MV-4-11 (cell line): ENCODE data around the gene ZFP36.

ENCODE experiments used
- DNase-seq: peaks from one replicate; lab custom pipeline; 2025; lab: John Stamatoyannopoulos, UW

ZFP36 gene

DNA sequence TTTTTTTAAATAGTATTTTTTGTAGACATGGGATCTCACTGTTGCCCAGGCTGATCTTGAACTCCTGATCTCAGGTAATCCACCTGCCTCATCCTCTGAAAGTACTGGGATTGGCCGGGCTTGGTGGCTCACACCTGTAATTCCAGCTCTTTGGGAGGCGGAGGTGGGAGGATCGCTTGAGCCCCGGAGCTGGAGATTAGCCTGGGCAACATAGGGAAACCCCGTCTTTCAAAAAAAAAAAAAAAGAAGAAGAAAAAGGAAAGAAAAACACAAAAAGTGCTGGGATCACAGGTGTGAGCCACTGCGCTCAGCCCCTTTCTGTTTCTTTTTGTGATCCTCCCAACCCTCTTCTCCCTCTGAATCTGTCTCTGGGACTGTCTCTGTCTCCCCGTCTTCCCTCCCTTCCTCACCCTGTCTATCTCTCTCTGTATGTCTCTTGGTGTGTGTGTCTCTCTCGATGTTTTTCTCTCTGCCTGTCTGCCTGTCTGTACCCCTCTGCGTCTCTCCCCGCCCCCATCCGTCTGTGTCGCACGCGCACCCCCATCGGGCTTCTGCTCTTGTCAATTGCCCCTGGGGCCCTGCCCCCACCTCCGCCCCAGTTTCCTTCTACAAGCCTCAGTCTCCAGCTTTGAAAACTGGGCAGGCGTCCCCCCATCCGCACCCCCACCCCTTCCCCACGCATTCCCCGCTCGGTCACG, 540 bp upstream of the ZFP36 start:
- peak; percentile 75 for DNase-seq

DNA sequence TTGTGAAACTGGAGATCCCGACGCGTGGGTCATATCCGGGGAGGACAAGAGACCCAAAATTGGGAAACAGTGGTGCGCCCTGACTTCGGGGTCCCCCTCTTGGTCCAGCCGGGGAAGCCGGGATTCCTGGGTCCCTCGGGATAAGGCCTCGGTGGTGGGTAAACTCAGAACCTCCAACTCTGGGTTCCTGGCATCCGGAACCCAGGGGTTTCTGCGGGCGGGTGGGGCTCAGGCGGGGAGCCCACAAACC, 688 bp downstream of the ZFP36 start:
- no peak for DNase-seq

DNA sequence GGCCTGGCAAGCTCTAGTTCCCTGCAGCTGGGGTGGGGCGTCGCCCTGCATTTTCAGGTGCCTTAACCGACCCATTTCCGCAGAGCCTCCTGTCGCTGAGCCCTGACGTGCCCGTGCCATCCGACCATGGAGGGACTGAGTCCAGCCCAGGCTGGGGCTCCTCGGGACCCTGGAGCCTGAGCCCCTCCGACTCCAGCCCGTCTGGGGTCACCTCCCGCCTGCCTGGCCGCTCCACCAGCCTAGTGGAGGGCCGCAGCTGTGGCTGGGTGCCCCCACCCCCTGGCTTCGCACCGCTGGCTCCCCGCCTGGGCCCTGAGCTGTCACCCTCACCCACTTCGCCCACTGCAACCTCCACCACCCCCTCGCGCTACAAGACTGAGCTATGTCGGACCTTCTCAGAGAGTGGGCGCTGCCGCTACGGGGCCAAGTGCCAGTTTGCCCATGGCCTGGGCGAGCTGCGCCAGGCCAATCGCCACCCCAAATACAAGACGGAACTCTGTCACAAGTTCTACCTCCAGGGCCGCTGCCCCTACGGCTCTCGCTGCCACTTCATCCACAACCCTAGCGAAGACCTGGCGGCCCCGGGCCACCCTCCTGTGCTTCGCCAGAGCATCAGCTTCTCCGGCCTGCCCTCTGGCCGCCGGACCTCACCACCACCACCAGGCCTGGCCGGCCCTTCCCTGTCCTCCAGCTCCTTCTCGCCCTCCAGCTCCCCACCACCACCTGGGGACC, 1.2 kb downstream of the ZFP36 start:
- peak; percentile 43 for DNase-seq

DNA sequence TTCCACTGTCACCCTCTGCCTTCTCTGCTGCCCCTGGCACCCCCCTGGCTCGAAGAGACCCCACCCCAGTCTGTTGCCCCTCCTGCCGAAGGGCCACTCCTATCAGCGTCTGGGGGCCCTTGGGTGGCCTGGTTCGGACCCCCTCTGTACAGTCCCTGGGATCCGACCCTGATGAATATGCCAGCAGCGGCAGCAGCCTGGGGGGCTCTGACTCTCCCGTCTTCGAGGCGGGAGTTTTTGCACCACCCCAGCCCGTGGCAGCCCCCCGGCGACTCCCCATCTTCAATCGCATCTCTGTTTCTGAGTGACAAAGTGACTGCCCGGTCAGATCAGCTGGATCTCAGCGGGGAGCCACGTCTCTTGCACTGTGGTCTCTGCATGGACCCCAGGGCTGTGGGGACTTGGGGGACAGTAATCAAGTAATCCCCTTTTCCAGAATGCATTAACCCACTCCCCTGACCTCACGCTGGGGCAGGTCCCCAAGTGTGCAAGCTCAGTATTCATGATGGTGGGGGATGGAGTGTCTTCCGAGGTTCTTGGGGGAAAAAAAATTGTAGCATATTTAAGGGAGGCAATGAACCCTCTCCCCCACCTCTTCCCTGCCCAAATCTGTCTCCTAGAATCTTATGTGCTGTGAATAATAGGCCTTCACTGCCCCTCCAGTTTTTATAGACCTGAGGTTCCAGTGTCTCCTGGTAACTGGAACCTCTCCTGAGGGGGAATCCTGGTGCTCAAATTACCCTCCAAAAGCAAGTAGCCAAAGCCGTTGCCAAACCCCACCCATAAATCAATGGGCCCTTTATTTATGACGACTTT, 2.0 kb downstream of the ZFP36 start:
- no peak for DNase-seq

DNA sequence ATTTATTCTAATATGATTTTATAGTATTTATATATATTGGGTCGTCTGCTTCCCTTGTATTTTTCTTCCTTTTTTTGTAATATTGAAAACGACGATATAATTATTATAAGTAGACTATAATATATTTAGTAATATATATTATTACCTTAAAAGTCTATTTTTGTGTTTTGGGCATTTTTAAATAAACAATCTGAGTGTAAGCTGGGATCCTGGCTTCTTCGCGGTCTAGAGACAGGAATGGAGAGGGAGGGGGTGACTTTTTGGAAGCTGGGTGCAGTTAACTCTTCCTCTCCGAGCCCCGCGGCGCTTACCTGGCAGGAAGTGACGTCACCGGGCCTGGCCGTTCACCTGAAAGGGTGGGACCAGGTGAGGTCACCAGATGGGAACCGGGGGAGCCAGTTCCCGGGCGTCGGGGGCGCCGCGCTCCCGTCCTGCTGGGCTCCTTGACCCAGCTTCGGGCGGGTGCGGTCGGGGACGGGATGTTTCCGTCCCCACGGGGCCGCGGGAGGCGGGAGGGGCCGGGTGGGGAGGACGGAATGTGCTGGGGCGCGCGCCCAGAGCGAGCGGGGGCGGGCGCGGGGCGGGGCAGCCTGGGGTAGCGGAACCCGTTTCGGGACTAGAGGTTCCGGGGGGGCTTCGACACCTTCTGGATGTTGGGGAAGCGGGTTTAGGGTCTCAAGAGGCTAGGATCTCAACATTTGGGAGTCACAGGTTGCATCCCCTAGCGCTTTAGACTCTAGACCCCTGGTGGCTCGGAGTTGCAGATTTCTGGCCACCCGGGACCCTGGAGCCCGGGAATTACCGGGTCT, 2.8 kb downstream of the ZFP36 start:
- DNase-seq: peak; percentile 76

DNA sequence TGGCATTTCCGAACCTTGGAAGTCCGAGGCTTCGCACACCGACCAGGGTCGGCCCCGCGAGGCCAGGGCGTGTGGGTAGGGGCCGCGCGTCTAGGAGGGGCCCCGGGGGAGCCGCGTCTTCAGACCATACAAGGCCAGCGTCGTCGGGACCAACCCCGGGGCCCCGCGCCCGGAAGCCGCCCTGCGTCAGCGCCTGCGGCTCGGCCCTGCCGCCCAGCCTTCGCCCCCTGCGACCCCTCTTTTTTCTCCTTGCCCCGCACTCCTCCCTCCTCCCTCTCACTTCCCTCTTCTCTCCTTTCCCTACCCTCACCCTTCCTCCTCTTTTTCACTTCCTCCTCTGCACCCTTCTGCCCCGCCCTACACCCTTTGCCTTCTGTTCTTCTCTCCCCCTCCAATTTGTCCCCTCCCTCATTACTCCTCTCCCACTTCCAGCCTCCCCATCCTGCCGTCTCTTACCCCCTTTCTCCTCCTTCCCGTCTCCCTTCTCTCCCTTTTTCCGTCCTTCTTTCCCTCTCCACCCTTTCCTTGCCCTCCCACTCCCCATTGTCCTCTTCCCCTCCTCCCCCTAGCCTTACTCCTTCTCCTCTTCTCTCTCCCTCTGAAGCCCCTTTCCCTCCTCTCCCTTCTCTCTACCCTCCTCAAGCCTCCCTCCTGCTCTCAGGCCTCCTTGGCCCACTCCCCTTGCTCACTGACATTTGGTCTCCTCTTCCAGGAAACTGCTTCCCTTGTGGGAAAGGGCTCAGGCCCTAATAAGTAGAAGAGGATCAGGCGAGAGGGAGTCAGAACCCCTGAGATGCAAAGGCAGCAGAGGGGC, 3.6 kb downstream of the ZFP36 start:
- DNase-seq: peak; percentile 95

DNA sequence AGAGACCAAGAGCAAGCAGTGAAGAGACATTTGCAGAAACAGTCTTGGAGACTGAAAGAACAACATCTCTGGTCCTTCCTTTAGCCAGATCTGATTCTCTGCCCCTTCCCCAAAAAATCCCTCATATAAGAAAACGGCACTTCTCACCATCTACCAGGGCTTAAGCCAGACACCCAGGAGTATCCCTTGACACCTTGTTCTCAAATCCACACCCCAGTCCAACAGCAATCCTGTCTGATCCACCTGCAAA, 4.1 kb downstream of the ZFP36 start:
- DNase-seq: no peak

DNA sequence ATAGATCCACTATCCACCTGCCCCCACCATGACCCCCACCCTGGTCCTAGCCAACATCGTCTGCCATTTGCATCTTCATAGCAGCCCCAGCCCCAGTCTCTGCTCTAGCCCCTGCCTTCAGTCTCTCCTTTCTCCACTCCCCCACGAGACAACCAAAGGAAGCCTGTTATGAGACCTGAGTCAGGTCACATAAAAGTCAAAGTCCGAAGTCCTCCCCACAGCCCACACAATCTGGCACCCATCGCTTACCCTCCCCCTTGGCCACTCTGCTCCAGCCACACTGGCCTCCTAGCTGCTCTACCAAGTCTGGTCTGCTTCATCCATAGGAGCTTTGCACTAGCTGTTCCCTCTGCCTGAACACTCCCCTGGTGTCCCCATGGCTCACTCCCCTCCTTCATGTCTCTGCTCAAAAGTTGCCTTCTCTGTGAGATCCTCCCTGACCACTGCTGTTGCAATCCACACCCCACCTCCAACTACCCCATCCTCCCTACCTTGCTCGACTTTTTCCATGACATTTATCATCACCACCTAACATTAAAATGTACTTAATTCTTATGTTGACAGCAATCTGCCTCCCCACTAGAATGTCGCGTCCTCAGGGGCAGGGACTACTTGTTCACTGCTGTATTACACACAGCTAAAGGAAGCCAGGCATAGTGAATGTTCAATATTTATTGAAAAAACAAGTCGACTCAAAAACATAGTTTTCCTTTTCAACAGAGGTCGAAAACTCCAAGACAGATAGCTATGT, 4.6 kb downstream of the ZFP36 start:
- peak; percentile 52 for DNase-seq

DNA sequence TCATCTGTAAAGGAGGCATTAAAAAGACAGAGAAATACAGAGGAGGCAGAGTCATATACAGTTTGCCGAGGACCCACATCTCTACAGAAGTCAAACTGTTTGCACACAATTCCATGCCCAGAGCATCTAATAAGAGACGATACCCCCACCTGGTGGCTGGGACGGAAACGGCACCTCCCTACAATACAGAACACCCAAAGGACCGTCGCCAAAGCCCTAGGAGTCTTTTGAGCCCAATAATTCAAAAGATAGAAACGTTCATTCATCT, 5.1 kb downstream of the ZFP36 start:
- DNase-seq: peak; percentile 96

DNA sequence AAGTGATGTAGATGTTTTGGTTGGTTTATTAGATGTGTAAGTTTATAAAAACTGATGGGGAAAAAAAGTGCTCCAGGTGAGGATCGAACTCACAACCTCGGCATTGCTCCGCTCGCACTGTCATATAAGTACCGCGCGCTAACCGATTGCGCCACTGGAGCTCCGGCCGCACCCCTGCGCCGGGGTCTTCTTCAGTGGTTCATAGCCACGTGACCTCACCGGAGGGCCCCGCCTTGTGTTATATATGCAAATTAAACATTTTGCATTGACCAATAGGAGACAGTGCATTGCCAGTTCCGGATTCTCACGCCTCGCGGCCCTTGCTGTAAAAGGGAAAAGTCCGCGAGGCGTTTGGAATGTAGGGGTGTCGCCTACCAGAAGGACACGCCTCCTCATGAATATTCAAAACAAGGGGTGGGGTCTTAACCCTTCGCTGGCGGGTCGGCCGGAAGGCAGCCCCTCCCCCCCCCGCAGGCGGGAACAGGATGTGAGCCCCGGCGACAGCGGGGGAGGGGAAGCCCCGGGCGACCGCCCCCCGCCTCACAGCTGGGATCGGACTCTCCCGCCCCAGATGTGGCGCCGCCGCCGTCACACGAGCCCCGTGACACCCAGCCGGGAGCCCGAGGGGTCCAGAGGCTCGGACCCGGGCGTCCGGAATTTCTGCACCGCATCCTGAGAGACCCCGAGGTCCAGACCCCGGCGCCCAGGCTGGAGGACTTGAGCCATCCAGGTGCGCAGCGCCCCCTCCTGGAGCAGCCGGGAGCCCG, 5.6 kb downstream of the ZFP36 start, which contains the start of gene PLEKHG2:
Gene PLEKHG2, plus strand, starts transcription at position 570 of the 767 bp plus-strand sequence. CDS start 1,418 bp downstream, outside the sequence.
- peak; percentile 100 for DNase-seq

DNA sequence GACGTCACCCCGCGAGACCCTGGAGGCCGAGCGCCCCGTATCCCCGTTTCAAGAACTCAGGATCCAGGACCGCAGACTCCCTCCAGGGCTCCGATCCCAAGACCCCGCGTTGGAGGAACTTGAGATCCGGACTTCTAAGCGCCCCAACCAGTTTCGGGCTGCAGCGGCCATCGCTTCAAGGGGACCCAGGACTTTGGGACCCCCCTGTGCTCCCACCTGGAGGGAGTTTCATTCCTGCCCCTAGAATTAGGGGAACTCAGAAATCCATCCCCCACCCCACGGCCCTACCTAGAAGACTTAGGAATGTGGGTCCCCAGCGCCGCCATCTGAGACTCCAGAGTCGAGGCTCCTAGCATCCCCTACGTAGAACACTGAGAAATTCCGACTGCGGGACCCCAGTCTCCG, 6.2 kb downstream of the ZFP36 start:
- DNase-seq: no peak

DNA sequence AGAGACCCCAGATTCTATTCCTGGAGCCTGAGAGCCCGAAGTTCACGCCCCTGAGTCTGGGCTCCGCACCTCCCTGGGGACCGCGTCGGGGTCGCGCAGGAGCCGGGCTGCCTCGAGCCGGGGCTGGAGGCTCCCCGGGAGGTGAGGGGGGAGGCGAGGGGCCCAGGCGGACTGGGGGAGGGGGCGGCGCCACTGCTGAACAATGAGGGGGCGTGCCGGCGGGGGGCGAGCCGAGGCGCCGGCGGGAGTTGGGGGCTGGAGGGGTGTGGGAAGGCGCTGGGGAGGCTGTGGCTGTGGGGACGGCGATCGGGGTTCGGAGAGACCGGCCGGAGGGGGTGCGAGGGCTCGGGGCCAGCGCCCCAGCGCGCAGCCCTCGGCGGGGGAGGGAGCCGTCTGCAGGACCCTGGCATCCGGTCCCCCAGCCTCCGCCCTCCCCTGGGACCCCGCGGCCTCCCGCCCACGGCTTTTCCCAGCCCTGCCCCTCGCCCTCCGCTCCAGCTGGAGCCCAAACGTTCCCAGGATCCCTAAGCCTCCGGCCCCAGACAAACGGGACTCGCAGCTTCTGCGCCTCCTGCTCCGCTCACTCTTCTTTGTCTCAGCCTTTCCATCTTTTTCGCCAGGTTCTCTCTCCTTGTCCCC, 6.7 kb downstream of the ZFP36 start:
- no peak for DNase-seq

DNA sequence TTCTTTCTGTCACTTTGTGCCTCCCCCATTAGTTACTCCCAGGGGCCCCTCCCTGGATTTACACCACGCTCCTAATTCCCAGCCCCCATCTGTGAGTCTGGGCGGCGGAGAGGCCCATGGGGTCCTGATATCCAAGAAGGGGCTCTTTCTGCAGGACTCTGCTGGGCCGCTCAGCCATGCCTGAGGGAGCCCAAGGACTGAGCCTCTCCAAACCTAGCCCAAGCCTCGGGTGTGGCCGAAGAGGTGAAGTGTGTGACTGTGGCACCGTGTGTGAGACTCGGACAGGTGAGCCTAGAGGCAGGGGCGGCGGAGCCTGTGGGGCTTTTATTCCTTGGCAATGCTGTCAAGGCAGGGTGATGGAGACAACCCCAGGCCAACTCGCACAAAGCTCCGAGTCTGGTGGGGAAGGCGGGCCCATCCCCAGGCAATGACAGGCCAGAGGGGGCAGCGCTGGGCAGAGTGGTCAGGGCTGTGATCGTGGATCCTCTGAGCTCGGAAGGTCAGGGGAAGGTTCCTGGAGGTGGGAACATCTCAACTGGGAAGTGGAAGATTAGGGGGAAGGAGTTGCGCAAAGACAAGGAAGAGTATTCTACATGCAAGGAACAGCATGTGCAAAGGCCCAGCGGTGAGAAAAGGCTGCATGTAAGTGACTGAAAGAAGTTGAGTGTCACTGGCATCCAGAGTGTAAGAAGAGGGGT, 7.4 kb downstream of the ZFP36 start:
- no peak for DNase-seq

DNA sequence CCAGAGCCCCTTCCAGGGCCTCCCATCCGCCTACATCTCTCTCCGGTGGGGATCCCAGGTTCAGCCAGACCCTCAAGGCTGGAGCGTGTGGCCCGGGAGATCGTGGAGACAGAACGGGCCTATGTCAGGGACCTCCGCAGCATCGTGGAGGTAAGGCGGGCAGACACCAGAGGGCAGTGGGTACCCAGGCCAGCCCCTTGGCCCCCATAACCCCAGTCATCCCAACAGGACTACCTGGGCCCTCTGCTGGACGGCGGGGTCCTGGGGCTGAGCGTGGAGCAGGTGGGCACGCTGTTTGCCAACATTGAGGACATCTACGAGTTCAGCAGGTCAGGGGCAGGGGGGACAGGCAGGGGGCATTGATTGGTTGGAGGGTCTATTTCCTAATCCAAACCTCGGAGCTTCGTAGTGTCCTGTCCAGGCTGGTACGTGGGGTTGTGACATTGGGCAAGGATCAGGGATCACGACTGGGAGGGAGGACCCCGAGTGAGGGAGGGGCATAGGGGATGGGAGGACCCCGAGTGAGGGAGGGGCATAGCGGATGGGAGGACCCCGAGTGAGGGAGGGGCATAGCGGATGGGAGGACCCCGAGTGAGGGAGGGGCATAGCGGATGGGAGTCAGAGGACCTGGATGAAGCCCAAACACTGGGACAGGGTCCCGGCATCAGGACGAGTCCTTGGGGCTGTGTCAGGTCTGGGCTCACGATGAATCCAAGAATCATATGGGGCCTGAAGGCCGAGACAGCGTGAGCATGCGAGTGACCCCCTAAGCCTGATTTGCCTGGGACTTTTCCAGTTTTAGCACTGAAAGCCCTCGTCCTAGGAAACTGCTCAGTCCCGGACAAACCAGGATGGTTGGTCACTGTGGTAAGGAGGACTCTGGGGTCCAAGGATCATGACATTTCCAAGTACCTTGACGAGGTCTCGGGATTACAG, 8.7 kb downstream of the ZFP36 start:
- no peak for DNase-seq

DNA sequence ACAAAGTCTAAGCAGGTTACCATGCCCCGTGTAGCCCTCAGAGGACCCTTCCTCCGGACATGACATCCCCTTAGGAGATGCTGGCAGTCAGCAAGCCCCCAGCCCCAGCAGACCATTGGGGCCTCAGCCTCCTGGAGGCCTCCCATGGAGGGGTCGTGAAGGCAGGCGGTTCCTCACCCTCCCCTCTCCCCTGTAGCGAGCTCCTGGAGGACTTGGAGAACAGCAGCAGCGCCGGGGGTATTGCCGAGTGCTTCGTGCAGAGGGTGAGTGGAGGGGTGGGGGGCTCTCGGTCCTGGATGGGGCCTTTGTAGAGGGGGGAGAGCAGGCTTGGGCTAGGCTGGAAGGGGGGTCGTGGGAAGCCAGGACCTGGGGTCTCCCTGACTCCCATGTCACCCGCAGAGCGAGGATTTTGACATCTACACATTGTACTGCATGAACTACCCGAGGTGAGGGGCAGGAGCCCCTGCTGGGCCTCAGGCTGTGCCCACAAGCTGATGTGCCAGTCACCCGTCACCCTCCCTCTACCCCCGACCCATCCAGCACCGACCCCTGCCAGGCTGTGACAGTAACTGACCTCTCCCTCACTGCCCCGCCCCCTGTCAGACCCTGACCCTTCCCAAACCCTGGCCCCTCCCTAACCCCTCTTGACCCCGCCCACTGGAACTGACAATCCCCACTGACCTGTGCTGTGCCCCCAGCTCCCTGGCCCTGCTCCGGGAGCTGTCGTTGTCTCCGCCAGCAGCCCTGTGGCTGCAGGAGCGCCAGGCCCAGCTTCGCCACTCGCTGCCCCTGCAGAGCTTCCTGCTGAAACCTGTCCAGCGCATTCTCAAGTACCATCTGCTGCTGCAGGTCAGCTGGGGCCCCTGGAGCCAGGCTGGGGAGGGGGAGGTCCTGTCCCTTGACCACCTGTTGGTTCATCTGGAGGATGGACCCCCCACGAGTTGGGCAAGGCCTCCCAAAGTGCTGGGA, 9.8 kb downstream of the ZFP36 start:
- peak; percentile 26 for DNase-seq

DNA sequence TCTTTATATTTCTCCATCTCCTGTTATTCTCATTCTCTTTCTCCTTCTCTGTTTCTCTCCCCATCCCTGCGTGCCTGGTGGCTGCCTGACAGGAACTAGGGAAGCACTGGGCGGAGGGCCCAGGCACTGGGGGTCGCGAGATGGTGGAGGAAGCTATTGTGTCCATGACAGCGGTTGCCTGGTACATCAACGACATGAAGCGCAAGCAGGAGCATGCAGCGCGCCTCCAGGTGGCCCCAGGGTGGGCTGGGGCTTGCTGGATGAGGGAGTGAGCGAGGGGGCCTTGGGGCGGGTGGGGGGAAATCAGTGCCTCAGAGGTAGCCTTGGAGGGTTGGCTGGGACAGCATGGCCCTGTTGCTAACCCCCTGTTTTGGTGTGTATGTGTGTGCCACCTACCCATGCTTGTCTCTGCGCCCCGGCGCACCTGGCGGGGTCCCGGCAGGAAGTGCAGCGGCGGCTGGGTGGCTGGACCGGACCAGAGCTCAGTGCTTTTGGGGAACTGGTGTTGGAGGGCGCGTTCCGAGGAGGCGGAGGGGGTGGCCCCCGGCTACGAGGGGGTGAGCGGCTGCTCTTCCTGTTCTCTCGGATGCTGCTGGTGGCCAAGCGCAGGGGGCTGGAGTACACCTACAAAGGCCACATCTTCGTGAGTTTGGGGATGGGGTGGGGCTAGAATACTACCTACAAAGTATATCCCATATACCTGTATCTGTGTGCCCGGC, 11.0 kb downstream of the ZFP36 start:
- DNase-seq: no peak
